AG04450 (cell line): ENCODE measurements around the gene AGAP5. TPM values are rescaled to one million over a fixed set of nuclear protein-coding genes. Genes with fewer than 3 reads are reported as not detected.
A peak's percentile ranks its signal among the peaks of the same experiment; 100 is the strongest.
"Not testable (repeated sequence)": the region's sequence is repeated elsewhere in the genome, so short reads cannot be mapped to it uniquely, and the experiment has no call there.

Experiments
- CTCF ChIA-PET: fragments of 300-600, 350-600 bp; formaldehyde crosslinking; extraction: SDS; loops from one replicate; lab custom pipeline; 2022; ENCODE audit warnings: antibody characterized with exemption, inconsistent platforms; lab: Charles Lee
- POLR2A ChIA-PET: fragments of 350-600 bp; formaldehyde crosslinking; extraction: SDS; loops from one replicate; lab custom pipeline; 2021; ENCODE audit warnings: antibody characterized with exemption, inconsistent platforms; lab: Yijun Ruan, JAX
- DNase-seq: peaks from one replicate; pipeline ENCODE4 v3.0.0-alpha.2; 2011; ENCODE audit warnings: low read depth, low spot score
- H3K27ac ChIP-seq: one replicate; pipeline ENCODE4 v1.5.1; 2012; ENCODE audit warnings: low read depth, low read length, control low read depth
- H3K27me3 ChIP-seq: one replicate; pipeline ENCODE4 v1.6.0; 2012; ENCODE audit warnings: low read length; ENCODE audit not compliant: control insufficient read depth, insufficient read depth
- H3K4me3 ChIP-seq: 2 replicates; pipeline ENCODE4 v1.5.1; 2011; ENCODE audit warnings: mild to moderate bottlenecking, low read depth, low read length, control low read depth
- H3K9me3 ChIP-seq: 2 replicates; pipeline ENCODE4 v1.5.1; 2012; ENCODE audit warnings: low read length; ENCODE audit not compliant: control insufficient read depth, insufficient read depth
- polyA plus RNA-seq: library from polyadenylated mRNA; depleted of rRNA; stranded (reverse); fragments of >200 nt; gene quantifications from 2 replicates; pipeline ENCODE4 v1.2.3, GENCODE V29; 2011

The AGAP5 gene
- polyA plus RNA-seq, 1 experiment, result 2.9 TPM

- H3K27ac ChIP-seq, H3K4me3 ChIP-seq, CTCF ChIA-PET, POLR2A ChIA-PET, H3K27me3 ChIP-seq, H3K9me3 ChIP-seq, DNase-seq: not testable (repeated sequence)
Measured at GRCh38 chr10:73703924-73704323, 6.0 kb upstream of the AGAP5 start.

- H3K27ac ChIP-seq, H3K9me3 ChIP-seq, CTCF ChIA-PET, H3K4me3 ChIP-seq, H3K27me3 ChIP-seq, DNase-seq, POLR2A ChIA-PET: not testable (repeated sequence)
Measured at GRCh38 chr10:73698819-73699218, 910 bp upstream of the AGAP5 start.

- H3K4me3 ChIP-seq, CTCF ChIA-PET, DNase-seq, H3K27ac ChIP-seq, POLR2A ChIA-PET, H3K9me3 ChIP-seq, H3K27me3 ChIP-seq: not testable (repeated sequence)
Measured at GRCh38 chr10:73695302-73695701, 2.6 kb downstream of the AGAP5 start.

- H3K9me3 ChIP-seq, CTCF ChIA-PET, H3K27ac ChIP-seq, H3K27me3 ChIP-seq, POLR2A ChIA-PET, DNase-seq, H3K4me3 ChIP-seq: not testable (repeated sequence)
Measured at GRCh38 chr10:73690755-73691154, 7.2 kb downstream of the AGAP5 start.

GRCh38 chr10:73689596-73689995 is 8.3 kb downstream of the AGAP5 start:
- DNase-seq, H3K27me3 ChIP-seq, H3K27ac ChIP-seq, CTCF ChIA-PET, H3K9me3 ChIP-seq, POLR2A ChIA-PET, H3K4me3 ChIP-seq: not testable (repeated sequence)

GRCh38 chr10:73687641-73688040 is 10.3 kb downstream of the AGAP5 start:
- POLR2A ChIA-PET, DNase-seq, H3K4me3 ChIP-seq, H3K9me3 ChIP-seq, H3K27me3 ChIP-seq, CTCF ChIA-PET, H3K27ac ChIP-seq: not testable (repeated sequence)

GRCh38 chr10:73674546-73674945 is 23.4 kb downstream of the AGAP5 start:
- H3K4me3 ChIP-seq, POLR2A ChIA-PET, H3K27ac ChIP-seq, H3K9me3 ChIP-seq, CTCF ChIA-PET, DNase-seq, H3K27me3 ChIP-seq: not testable (repeated sequence)

- H3K27me3 ChIP-seq, H3K27ac ChIP-seq, DNase-seq, POLR2A ChIA-PET, CTCF ChIA-PET, H3K9me3 ChIP-seq, H3K4me3 ChIP-seq: not testable (repeated sequence)
Measured at GRCh38 chr10:73668378-73668777, 29.5 kb downstream of the AGAP5 start.

GRCh38 chr10:73666153-73666809 is 31.6 kb downstream of the AGAP5 start:
- H3K9me3 ChIP-seq, H3K27me3 ChIP-seq, H3K4me3 ChIP-seq, H3K27ac ChIP-seq, CTCF ChIA-PET, POLR2A ChIA-PET: not testable (repeated sequence)
- DNase-seq, result peak; percentile 10

- H3K27me3 ChIP-seq, DNase-seq, POLR2A ChIA-PET, H3K4me3 ChIP-seq, H3K9me3 ChIP-seq, CTCF ChIA-PET, H3K27ac ChIP-seq: not testable (repeated sequence)
Measured at GRCh38 chr10:73665581-73665980, 32.3 kb downstream of the AGAP5 start.

GRCh38 chr10:73664156-73665040 is 33.5 kb downstream of the AGAP5 start:
- DNase-seq, result not testable (repeated sequence)

GRCh38 chr10:73663621-73664020 is 34.3 kb downstream of the AGAP5 start:
- H3K27ac ChIP-seq, H3K4me3 ChIP-seq, POLR2A ChIA-PET, H3K9me3 ChIP-seq, H3K27me3 ChIP-seq, DNase-seq, CTCF ChIA-PET: not testable (repeated sequence)

More at GRCh38 chr10:73664156-73665040, 33.5 kb downstream of the AGAP5 start:
- H3K27me3 ChIP-seq, H3K27ac ChIP-seq, POLR2A ChIA-PET, H3K9me3 ChIP-seq, H3K4me3 ChIP-seq: not testable (repeated sequence)
- CTCF ChIA-PET, result interaction anchor here (0.7 kb wide), 1 partner anchor 21 kb away, joined by 3 read pairs; no protein-coding TSS in a partner anchor
